Measurements from ENCODE around the gene HPCAL1. TPM values are rescaled to one million over a fixed set of nuclear protein-coding genes. Genes with fewer than 3 reads are reported as not detected.
A peak's percentile ranks its signal among the peaks of the same experiment; 100 is the strongest.

The HPCAL1 gene
- total and polyA plus RNA-seq, 8 donors = 58.1 to 108 (median 72.1) TPM

- no peak overlapping the region for H3K4me3 ChIP-seq
- H3K27me3 ChIP-seq = no peaks in the 10 kb centered on the region
- no peak overlapping the region for H3K27ac ChIP-seq
- DNase-seq = peak in 2 of 4 donors; percentile 22 to 40
- peaks cover 0 to 8% of the 10 kb centered on the region in 2 donors for H3K4me1 ChIP-seq
- no peaks in the 10 kb centered on the region for H3K36me3 ChIP-seq
- TF ChIP-seq CTCF (IDR thresholded peaks at IDR 0.05) = no peak
- intact Hi-C loops (cut with DNase I) = no loop called here
- ATAC-seq = no peak
- peaks cover 0 to 3% of the 10 kb centered on the region in 2 donors for H3K9me3 ChIP-seq
Measured at GRCh38 chr2:10255189-10256030, 47.3 kb upstream of the HPCAL1 start.

DNA sequence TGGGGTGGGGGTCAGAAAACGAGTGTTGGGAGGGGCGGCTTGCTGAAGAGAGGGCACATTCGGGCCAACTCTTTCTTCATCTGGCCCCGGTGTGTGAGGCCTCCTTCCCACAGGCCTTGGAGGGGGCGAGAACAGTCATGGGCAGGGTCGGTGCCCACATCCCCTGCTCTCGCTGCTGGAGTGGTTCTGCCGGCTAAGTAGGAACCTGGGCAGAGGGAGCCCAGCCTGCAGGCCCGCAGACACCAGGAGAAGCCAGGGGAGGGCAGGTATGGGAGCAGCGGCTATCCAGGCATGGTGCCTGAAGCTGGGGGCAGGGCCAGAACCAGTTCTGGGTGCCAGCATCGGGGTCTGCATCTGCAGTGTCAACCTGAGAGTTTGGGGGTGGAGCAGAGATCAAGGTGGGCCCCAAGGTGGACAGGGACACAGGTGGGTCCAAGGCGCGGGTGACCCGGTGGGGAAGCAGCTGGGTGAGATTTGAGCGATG, 46.6 kb upstream of the HPCAL1 start:
- no peaks in the 10 kb centered on the region for H3K9me3 ChIP-seq
- DNase-seq = peak in 1 of 4 donors; percentile 28
- intact Hi-C loops (cut with DNase I) = no loop called here
- H3K27me3 ChIP-seq = no peaks in the 10 kb centered on the region
- ATAC-seq = no peak
- no peak overlapping the region for H3K27ac ChIP-seq
- H3K4me1 ChIP-seq = peaks cover 0 to 8% of the 10 kb centered on the region in 2 donors
- no peak for TF ChIP-seq CTCF (IDR thresholded peaks at IDR 0.05)
- H3K4me3 ChIP-seq = no peak overlapping the region
- H3K36me3 ChIP-seq = no peaks in the 10 kb centered on the region

DNA sequence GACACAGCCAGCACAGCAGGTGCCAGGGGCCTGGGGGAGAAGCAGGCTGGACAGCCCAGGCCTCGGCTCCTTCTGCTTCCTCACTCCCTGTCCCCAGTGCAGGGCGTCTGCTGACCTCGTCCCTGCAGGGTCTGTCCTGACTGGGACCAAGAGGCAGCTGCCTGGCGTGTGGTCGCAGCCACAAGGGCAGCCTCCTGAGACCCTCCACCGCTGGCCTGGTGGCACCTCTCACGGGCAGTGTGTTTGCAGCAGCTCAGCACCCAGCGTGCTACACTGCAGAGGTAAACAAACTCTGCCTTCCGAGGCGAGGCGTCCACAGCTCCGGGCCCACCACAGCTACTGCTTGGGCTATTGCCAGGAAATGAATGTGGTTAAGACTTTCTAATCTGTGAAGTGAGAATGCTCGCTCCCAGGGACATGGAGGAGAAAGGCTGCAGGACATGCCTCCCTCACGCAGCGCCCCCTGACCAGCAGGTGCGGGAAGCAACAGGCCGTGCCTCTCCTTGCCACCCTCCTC, 46.1 kb upstream of the HPCAL1 start:
- DNase-seq = peak in 2 of 4 donors; percentile 23 to 68
- Histone ChIP-seq H3K9me3 (no peaks in the 10 kb centered on the region), H3K27ac (no peak overlapping the region), H3K4me1 (peaks cover 0 to 8% of the 10 kb centered on the region in 2 donors), H3K36me3 (no peaks in the 10 kb centered on the region), H3K27me3 (no peaks in the 10 kb centered on the region), H3K4me3 (no peak overlapping the region)
- no peak for ATAC-seq
- no peak for TF ChIP-seq CTCF (IDR thresholded peaks at IDR 0.05)
- intact Hi-C loops (cut with DNase I) = no loop called here

- Histone ChIP-seq H3K27me3 (no peaks in the 10 kb centered on the region), H3K36me3 (no peaks in the 10 kb centered on the region), H3K27ac (no peak overlapping the region), H3K9me3 (no peaks in the 10 kb centered on the region), H3K4me1 (peaks cover 0 to 8% of the 10 kb centered on the region in 2 donors), H3K4me3 (no peak overlapping the region)
- DNase-seq (peak in 1 of 4 donors; percentile 39), ATAC-seq (no peak)
- TF ChIP-seq CTCF (IDR thresholded peaks at IDR 0.05) = no peak
- intact Hi-C loops (cut with DNase I) = no loop called here
Measured at GRCh38 chr2:10257036-10257435, 45.7 kb upstream of the HPCAL1 start.

DNA sequence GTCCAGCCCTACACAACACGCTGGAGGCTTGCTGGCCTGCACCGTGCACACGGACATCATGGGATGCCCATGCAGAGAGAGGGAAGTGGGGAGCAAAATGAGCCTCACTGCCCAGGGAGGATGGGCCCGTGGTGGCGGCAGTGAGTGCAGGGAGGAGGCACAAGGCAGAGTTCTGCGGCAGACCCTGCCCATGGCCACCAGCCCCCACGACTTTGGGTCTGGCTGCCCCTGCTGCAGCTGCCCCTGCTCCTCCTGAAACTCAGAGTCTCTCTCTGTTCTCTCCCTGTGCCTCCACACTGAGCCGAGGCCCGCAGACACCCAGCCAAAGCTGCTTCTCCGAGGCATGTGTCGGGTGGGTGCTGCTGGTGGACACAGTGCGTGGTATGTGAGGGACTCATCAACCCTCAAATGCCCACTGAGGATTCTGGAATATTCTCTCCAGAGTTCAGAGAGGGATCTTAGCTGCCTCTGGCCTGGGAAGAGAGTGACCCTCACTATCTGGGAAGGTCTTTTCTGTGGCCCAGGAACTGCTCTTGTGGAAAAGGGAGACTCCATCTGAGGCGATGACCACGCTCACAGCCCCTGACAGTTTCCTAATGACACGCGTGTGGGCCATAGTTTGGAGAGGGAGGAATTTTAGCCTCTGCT, 45.1 kb upstream of the HPCAL1 start:
- TF ChIP-seq CTCF (IDR thresholded peaks at IDR 0.05) = no peak
- H3K27me3 ChIP-seq = no peaks in the 10 kb centered on the region
- H3K4me3 ChIP-seq = no peak overlapping the region
- DNase-seq = peak in 2 of 4 donors; percentile 17 to 68
- H3K36me3 ChIP-seq = no peaks in the 10 kb centered on the region
- ATAC-seq = no peak
- intact Hi-C loops (cut with DNase I) = no loop called here
- no peak overlapping the region for H3K27ac ChIP-seq
- H3K9me3 ChIP-seq = no peaks in the 10 kb centered on the region
- peaks cover 0 to 8% of the 10 kb centered on the region in 2 donors for H3K4me1 ChIP-seq

Data from left lung (tissue), 10 donors.